AG09319 (cell line): Measurements from ENCODE around the gene SEPHS2.
"Not testable (repeated sequence)": the region's sequence is repeated elsewhere in the genome, so short reads cannot be mapped to it uniquely, and the experiment has no call there.

ENCODE experiments used
- DNase-seq: peaks from one replicate; pipeline ENCODE4 v3.0.0-alpha.2; 2010; ENCODE audit warnings: low read depth; ENCODE audit errors: extremely low read depth
- CTCF ChIP-seq: IDR thresholded peaks from 2 replicates; pipeline ENCODE4 v1.5.1; 2011; ENCODE audit warnings: low read depth, mild to moderate bottlenecking, inconsistent platforms, low read length, moderate library complexity

Gene SEPHS2

GRCh38 chr16:30488764-30489605 is 43.3 kb upstream of the SEPHS2 start:
- no peak for DNase-seq
- TF ChIP-seq CTCF: no peak

GRCh38 chr16:30485818-30486436 is 40.3 kb upstream of the SEPHS2 start:
- TF ChIP-seq CTCF: no peak
- DNase-seq: no peak

GRCh38 chr16:30484887-30485286 is 39.2 kb upstream of the SEPHS2 start:
- no peak for DNase-seq
- TF ChIP-seq CTCF: no peak

- TF ChIP-seq CTCF: peak; percentile 18
- no peak for DNase-seq
Measured at GRCh38 chr16:30482366-30482765, 36.7 kb upstream of the SEPHS2 start.

- no peak for DNase-seq
- TF ChIP-seq CTCF: no peak
Measured at GRCh38 chr16:30481381-30481780, 35.7 kb upstream of the SEPHS2 start.

- no peak for DNase-seq
- TF ChIP-seq CTCF: no peak
Measured at GRCh38 chr16:30478766-30479478, 33.2 kb upstream of the SEPHS2 start.

GRCh38 chr16:30477773-30478172 is 32.1 kb upstream of the SEPHS2 start:
- not testable (repeated sequence) for DNase-seq
